ENCODE measurements around the gene BTRC.
"Not testable (repeated sequence)": the region's sequence is repeated elsewhere in the genome, so short reads cannot be mapped to it uniquely, and the experiment has no call there.

The BTRC gene

DNA sequence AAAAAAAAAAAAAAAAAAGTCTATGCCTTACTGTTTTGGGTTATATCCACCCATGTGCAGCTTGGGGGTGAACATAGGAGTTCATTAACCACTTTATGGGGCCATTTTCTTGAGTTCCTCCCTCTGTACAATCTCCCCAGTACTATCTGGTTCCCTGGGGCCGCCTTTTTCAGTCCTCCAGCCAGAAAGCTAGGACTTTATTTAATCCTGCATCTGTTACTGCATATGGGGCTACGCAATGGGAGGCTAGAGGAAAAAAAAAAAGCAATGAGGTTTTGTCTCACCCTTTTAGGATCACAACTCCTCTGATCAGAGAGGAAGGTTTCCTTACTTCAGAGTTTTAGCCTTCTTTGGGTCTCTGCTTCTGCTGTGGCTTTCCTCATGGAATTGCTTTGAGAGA, 51.0 kb downstream of the BTRC start:
- DNase-seq (ENCODE audit: low read depth in 2 of 2): no peak
- H3K4me3 ChIP-seq (replicated peaks in 1 of 2; ENCODE audit: low read depth in 2 of 2, low read length in 2 of 2): no peak overlapping the region
- TF ChIP-seq, protein P1, sequence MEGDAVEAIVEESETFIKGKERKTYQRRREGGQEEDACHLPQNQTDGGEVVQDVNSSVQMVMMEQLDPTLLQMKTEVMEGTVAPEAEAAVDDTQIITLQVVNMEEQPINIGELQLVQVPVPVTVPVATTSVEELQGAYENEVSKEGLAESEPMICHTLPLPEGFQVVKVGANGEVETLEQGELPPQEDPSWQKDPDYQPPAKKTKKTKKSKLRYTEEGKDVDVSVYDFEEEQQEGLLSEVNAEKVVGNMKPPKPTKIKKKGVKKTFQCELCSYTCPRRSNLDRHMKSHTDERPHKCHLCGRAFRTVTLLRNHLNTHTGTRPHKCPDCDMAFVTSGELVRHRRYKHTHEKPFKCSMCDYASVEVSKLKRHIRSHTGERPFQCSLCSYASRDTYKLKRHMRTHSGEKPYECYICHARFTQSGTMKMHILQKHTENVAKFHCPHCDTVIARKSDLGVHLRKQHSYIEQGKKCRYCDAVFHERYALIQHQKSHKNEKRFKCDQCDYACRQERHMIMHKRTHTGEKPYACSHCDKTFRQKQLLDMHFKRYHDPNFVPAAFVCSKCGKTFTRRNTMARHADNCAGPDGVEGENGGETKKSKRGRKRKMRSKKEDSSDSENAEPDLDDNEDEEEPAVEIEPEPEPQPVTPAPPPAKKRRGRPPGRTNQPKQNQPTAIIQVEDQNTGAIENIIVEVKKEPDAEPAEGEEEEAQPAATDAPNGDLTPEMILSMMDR (IDR thresholded peaks at IDR 0.05; ENCODE audit: low read depth, low read length): no peak

DNA sequence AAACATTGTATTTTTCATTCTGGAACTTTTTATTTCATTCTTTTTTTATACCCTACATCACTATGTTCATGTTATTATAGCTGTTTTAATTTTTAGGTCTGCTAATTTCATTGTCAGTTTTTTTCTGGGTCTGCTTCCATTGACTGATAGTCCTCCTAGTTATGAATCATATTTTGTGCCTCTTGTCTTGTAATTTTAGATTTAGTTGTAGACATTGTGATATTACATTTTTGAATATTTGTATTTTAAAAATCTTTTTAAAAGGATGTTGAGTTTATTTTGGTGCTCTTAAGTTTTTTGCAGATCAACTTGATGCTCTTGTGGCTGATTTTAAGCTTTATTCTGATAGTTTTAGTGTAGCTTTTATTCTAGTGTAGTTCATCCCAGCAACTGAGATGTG, 57.6 kb downstream of the BTRC start:
- TF ChIP-seq, protein P1 (IDR thresholded peaks at IDR 0.05; ENCODE audit: low read depth, low read length): no peak
- no peak overlapping the region for H3K4me3 ChIP-seq (replicated peaks in 1 of 2; ENCODE audit: low read depth in 2 of 2, low read length in 2 of 2)
- no peak for DNase-seq (ENCODE audit: low read depth in 2 of 2)

DNA sequence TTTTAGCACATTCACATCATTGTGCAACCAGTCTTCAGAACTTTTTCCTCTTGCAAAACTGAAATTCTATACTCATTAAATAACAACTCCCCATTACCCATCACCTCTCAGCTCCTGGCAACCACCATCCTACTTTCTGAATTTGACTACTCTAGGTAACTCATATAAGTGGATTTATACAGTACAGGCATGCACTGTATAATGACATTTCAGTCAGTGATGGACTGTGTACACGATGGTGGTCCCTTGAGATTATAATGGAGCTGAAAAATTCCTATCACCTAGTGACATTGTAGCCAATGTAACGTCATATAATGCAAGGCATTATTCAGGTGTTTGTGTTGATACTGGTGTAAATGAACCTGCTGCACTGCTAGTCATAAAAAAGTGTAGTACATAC, 60.1 kb downstream of the BTRC start:
- H3K4me3 ChIP-seq (replicated peaks in 1 of 2; ENCODE audit: low read depth in 2 of 2, low read length in 2 of 2): no peak overlapping the region
- TF ChIP-seq, protein P1 (IDR thresholded peaks at IDR 0.05; ENCODE audit: low read depth, low read length): no peak
- DNase-seq (ENCODE audit: low read depth in 2 of 2): peak in 1 of 2 donors; percentile 3

DNA sequence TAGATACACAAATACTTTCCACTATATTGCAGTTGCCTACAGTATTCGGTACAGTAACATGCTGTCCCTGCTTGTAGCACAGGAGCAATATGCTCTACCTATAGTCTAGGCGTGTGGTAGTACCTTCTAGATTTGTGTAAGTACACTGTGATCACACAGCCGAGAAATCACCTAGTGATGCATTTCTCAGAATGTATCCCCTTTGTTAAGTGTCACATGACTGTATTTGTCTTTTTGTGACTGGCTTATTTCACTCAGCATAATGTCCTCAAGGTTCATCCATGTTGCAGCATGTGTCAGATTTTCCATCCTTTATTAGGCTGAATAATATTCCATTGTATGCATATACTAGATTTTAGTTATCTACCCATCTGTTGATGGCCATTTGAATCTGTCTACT, 61.9 kb downstream of the BTRC start:
- TF ChIP-seq, protein P1 (IDR thresholded peaks at IDR 0.05; ENCODE audit: low read depth, low read length): no peak

DNA sequence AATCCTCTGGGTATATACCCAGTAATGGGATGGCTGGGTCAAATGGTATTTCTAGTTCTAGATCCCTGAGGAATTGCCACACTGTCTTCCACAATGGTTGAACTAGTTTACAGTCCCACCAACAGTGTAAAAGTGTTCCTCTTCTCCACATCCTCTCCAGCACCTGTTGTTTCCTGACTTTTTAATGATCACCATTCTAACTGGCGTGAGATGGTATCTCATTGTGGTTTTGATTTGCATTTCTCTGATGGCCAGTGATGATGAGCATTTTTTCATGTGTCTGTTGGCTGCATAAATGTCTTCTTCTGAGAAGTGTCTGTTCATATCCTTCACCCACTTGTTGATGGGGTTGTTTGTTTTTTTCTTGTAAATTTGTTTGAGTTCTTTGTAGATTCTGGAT, 68.0 kb downstream of the BTRC start:
- not testable (repeated sequence) for DNase-seq (ENCODE audit: low read depth in 2 of 2); H3K4me3 ChIP-seq (replicated peaks in 1 of 2; ENCODE audit: low read depth in 2 of 2, low read length in 2 of 2)

More for the DNA sequence above, 61.9 kb downstream of the BTRC start:
- no peak for DNase-seq (ENCODE audit: low read depth in 2 of 2)
- no peak overlapping the region for H3K4me3 ChIP-seq (replicated peaks in 1 of 2; ENCODE audit: low read depth in 2 of 2, low read length in 2 of 2)

DNA sequence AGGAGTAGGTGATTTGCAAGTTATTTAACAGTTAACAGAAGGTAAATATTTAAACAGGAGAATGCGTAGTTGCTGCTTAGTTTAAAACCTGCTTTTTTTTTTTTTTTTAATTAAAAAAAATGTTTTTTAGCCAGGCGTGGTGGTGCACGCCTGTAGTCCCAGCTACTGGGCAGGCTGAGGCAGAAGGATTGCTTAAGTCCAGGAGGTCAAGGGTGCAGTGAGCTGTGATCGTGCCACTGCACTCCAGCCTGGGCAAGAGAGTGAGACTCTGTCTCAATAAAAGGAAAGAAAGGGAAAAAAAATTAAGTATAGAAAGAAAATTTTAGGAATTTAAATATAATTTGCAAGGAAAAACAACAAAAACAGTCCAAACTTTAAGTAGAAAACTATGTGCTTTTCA, 71.6 kb downstream of the BTRC start:
- H3K4me3 ChIP-seq (replicated peaks in 1 of 2; ENCODE audit: low read depth in 2 of 2, low read length in 2 of 2): no peak overlapping the region
- TF ChIP-seq, protein P1 (IDR thresholded peaks at IDR 0.05; ENCODE audit: low read depth, low read length): no peak
- no peak for DNase-seq (ENCODE audit: low read depth in 2 of 2)

DNA sequence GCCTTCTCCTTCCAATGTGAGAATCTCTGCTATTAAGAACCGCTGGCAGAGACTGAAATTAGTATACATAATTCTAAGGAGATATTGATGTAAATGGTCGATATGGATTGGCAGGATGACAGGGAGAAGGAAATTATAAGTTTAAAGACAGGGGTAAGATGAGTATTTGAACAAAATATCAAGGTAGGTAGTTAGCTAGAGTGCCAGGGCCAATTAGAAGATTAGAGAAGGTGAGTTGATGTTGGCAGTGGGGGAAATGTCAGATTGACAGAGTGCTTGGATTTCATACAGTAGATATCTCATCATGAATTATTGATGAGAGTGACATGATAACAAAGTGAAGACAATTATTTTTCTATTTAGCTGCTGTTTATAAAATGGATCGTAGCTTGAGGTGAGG, 74.1 kb downstream of the BTRC start:
- no peak for DNase-seq (ENCODE audit: low read depth in 2 of 2)
- no peak overlapping the region for H3K4me3 ChIP-seq (replicated peaks in 1 of 2; ENCODE audit: low read depth in 2 of 2, low read length in 2 of 2)
- TF ChIP-seq, protein P1 (IDR thresholded peaks at IDR 0.05; ENCODE audit: low read depth, low read length): no peak

All from cardiac fibroblast (primary cell).